LNCaP clone FGC (cell line): ENCODE data around the gene FBXO11.
A peak's percentile ranks its signal among the peaks of the same experiment; 100 is the strongest.
"Not testable (repeated sequence)": the region's sequence is repeated elsewhere in the genome, so short reads cannot be mapped to it uniquely, and the experiment has no call there.

ENCODE experiments used
- DNase-seq: peaks from one replicate; pipeline ENCODE4 v3.0.0-alpha.2; 2011; ENCODE audit warnings: low read depth
- H3K4me3 ChIP-seq: 2 replicates; pipeline ENCODE4 v1.5.1; 2011; ENCODE audit warnings: mild to moderate bottlenecking, low read depth, low read length, control low read depth
- TF ChIP-seq, protein P1 (sequence below): IDR thresholded peaks from 2 replicates; pipeline ENCODE4 v1.5.1; 2012; ENCODE audit warnings: mild to moderate bottlenecking; ENCODE audit not compliant: control insufficient read depth, insufficient read depth; ENCODE audit errors: extremely low read depth

FBXO11 gene

GRCh38 chr2:47905386-47906156 is 727 bp downstream of the FBXO11 start:
- peak overlapping the region; percentile 67 for H3K4me3 ChIP-seq
- TF ChIP-seq, protein P1, sequence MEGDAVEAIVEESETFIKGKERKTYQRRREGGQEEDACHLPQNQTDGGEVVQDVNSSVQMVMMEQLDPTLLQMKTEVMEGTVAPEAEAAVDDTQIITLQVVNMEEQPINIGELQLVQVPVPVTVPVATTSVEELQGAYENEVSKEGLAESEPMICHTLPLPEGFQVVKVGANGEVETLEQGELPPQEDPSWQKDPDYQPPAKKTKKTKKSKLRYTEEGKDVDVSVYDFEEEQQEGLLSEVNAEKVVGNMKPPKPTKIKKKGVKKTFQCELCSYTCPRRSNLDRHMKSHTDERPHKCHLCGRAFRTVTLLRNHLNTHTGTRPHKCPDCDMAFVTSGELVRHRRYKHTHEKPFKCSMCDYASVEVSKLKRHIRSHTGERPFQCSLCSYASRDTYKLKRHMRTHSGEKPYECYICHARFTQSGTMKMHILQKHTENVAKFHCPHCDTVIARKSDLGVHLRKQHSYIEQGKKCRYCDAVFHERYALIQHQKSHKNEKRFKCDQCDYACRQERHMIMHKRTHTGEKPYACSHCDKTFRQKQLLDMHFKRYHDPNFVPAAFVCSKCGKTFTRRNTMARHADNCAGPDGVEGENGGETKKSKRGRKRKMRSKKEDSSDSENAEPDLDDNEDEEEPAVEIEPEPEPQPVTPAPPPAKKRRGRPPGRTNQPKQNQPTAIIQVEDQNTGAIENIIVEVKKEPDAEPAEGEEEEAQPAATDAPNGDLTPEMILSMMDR = no peak
- DNase-seq = no peak

GRCh38 chr2:47903781-47904490 is 2.4 kb downstream of the FBXO11 start:
- no peak for DNase-seq
- TF ChIP-seq, protein P1 = no peak
- H3K4me3 ChIP-seq = peak overlapping the region; percentile 67

DNA sequence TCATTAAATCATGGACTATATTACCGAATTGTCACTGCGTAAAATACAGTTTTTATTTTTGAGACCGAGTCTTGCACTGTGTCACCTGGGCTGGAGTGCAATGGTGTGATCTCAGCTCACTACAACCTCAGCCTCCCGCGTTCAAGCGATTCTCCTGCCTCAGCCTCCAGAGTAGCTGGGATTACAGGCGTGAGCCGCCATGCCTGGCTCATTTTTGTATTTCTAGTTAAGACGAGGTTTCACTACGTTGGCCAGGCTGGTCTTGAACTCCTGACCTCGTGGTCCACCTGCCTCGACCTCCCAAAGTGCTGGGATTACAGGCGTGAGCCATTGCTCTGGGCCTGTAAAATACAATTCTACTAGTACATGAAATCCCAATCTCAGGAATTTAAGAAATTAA is 4.4 kb downstream of the FBXO11 start:
- not testable (repeated sequence) for H3K4me3 ChIP-seq, DNase-seq

GRCh38 chr2:47900857-47901256 is 5.4 kb downstream of the FBXO11 start:
- no peak for DNase-seq
- no peak overlapping the region for H3K4me3 ChIP-seq
- TF ChIP-seq, protein P1 = no peak

- no peak for DNase-seq
- no peak overlapping the region for H3K4me3 ChIP-seq
- TF ChIP-seq, protein P1 = no peak
Observed at GRCh38 chr2:47899915-47900816, 6.1 kb downstream of the FBXO11 start.

GRCh38 chr2:47897883-47898731 is 8.2 kb downstream of the FBXO11 start:
- no peak for DNase-seq
- H3K4me3 ChIP-seq = no peak overlapping the region
- TF ChIP-seq, protein P1 = no peak

- not testable (repeated sequence) for DNase-seq, H3K4me3 ChIP-seq
Observed at GRCh38 chr2:47897191-47897882, 9.0 kb downstream of the FBXO11 start.
